Neural crest cell (in vitro differentiated cells): ENCODE results near the gene BRMS1. TPM values are rescaled to one million over a fixed set of nuclear protein-coding genes. Genes with fewer than 3 reads are reported as not detected.

Source experiments
- DNase-seq: peaks from one replicate; pipeline ENCODE4 v3.0.0; 2021; ENCODE audit warnings: low read depth, mixed read lengths, low spot score
- H3K27ac Mint-ChIP-seq: one replicate; pipeline ENCODE4 v1.8.0; 2021; ENCODE audit warnings: mild to moderate bottlenecking, mixed read lengths; ENCODE audit not compliant: unreplicated experiment
- H3K27me3 Mint-ChIP-seq: 2 replicates; pipeline ENCODE4 v1.8.0; 2021; ENCODE audit warnings: low read depth, mild to moderate bottlenecking, mixed read lengths
- H3K36me3 Mint-ChIP-seq: 2 replicates; pipeline ENCODE4 v1.8.0; 2021; ENCODE audit warnings: low read depth, mild to moderate bottlenecking, mixed read lengths
- H3K4me1 Mint-ChIP-seq: 2 replicates; pipeline ENCODE4 v1.8.0; 2021; ENCODE audit warnings: mixed read lengths
- H3K4me3 Mint-ChIP-seq: one replicate; pipeline ENCODE4 v1.8.0; 2021; ENCODE audit warnings: mild to moderate bottlenecking, mixed read lengths
- H3K9me3 Mint-ChIP-seq: 2 replicates; pipeline ENCODE4 v1.8.0; 2021; ENCODE audit warnings: mixed read lengths
- total RNA-seq: library from RNA; stranded (reverse); gene quantifications from 2 replicates; pipeline ENCODE4 v1.2.1, GENCODE V29; 2021
- TF ChIP-seq, protein P1 (sequence below): fragments of 200-600 bp; sonication (generic); conservative IDR thresholded peaks from 2 replicates; pipeline ENCODE4 v1.5.0; 2021; ENCODE audit warnings: antibody characterized with exemption, mild to moderate bottlenecking

Gene BRMS1
- total RNA-seq, 1 donor from 2014 or later, result 40.2 TPM

GRCh38 chr11:66338276-66339161 lies 6.4 kb downstream of the BRMS1 start:
- TF ChIP-seq, protein P1, sequence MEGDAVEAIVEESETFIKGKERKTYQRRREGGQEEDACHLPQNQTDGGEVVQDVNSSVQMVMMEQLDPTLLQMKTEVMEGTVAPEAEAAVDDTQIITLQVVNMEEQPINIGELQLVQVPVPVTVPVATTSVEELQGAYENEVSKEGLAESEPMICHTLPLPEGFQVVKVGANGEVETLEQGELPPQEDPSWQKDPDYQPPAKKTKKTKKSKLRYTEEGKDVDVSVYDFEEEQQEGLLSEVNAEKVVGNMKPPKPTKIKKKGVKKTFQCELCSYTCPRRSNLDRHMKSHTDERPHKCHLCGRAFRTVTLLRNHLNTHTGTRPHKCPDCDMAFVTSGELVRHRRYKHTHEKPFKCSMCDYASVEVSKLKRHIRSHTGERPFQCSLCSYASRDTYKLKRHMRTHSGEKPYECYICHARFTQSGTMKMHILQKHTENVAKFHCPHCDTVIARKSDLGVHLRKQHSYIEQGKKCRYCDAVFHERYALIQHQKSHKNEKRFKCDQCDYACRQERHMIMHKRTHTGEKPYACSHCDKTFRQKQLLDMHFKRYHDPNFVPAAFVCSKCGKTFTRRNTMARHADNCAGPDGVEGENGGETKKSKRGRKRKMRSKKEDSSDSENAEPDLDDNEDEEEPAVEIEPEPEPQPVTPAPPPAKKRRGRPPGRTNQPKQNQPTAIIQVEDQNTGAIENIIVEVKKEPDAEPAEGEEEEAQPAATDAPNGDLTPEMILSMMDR, result no peak
- Mint-ChIP-seq H3K4me1 (peaks cover 24% of the 10 kb centered on the region), H3K4me3 (peak overlapping the region; percentile 49), H3K36me3 (peaks cover 4% of the 10 kb centered on the region), H3K27ac (no peak overlapping the region), H3K27me3 (no peaks in the 10 kb centered on the region), H3K9me3 (no peaks in the 10 kb centered on the region)
- DNase-seq, result no peak

- Mint-ChIP-seq H3K9me3 (no peaks in the 10 kb centered on the region), H3K4me1 (peaks cover 20% of the 10 kb centered on the region), H3K36me3 (peaks cover 4% of the 10 kb centered on the region), H3K27me3 (no peaks in the 10 kb centered on the region), H3K27ac (peak overlapping the region; percentile 62), H3K4me3 (peak overlapping the region; percentile 93)
- DNase-seq, result no peak
- TF ChIP-seq, protein P1, result no peak
Observed at GRCh38 chr11:66337103-66337899, 7.6 kb downstream of the BRMS1 start.

DNA sequence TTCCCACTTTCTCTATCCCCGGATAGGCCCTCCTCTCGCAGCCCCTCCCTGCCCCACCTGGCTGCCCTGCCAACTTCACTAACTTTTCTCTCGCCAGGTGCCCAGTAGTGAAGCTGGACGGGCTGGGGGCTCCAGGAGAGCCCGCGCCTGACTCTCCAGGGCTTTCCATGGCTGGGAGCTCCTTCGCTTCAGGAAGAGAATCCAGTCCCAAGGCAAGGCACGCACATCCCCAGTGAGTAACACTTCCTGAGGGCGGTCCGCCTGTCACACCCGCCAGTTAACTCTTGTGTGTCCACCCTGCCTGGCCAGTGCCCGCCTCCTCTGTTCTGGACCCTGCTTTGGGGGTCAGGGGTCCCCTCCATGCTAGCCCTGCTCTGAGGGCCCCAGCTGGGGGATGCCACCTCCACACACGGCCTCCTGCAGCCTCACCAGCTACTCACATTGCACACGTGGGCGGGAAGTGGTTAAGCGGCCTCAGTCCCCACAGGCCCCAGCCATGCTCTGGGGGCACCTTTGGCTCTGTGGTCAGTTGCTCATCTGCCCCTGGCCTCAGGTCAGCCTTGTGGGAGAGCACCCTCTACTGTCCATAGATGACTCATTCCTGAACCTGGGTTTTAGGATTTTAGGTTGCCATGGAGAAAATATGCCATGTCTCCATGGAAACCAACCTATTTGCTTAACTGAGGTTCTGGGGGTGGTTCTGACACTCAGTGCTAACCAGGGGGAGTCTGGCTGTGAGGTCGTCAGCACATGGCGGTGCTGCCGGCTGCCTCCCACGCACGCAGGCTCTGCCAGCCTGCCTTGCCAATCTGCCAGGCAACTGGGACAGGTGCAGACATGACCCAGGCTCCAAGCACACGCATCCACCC lies 8.4 kb downstream of the BRMS1 start, which contains the start of gene RIN1:
RIN1 (minus strand) TSS at position 201 of the 869 bp plus-strand sequence; CDS start at position 169, 32 bp downstream.
- Mint-ChIP-seq H3K27me3 (no peaks in the 10 kb centered on the region), H3K36me3 (peaks cover under 1% of the 10 kb centered on the region), H3K4me3 (peak within 1 kb of the TSS; percentile 93), H3K4me1 (peaks cover 20% of the 10 kb centered on the region), H3K9me3 (no peaks in the 10 kb centered on the region), H3K27ac (peak within 1 kb of the TSS; percentile 62)
- DNase-seq, result no peak
- TF ChIP-seq, protein P1, result peak; percentile 55

DNA sequence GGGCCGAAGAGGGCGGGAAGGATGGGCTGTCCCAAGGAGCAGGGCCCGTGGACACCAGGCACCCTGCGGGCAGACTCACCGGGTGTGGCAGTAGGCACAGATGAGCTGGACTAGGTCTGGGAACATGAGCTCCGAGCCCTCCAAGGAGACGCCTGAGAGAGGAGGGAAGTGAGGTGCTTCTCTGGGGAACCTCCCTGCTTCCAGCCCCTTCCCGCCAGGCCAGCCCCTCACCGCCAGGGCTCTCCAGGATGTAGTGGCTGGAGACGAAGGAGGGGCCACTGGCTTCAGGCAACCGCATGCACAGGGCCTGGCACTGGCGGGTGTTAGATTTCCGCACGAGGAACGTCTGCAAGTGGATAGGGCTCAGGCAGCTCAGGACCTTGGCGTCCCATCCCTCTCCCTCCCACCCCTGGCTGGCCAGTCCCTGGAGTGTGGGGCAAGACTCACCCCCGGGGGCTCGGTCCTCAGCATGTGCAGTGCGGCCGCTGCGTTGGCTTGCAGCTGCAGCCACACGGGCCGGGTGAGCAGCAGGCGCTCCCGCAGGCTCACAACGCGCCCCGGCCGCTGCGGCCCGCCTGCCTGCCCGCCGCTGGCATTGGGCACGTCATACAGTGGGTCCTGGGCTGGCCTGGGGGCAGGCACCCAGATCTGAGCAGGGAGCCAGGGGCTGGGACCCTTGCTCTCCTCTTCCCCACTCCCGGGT lies 9.2 kb downstream of the BRMS1 start:
- TF ChIP-seq, protein P1, result no peak
- Mint-ChIP-seq H3K9me3 (no peaks in the 10 kb centered on the region), H3K4me1 (peaks cover 20% of the 10 kb centered on the region), H3K4me3 (peak overlapping the region; percentile 93), H3K36me3 (no peaks in the 10 kb centered on the region), H3K27me3 (no peaks in the 10 kb centered on the region), H3K27ac (peak overlapping the region; percentile 35)
- DNase-seq, result no peak
